Liver (tissue), 9 donors: ENCODE results near the gene JMJD6. TPM values are rescaled to one million over a fixed set of nuclear protein-coding genes. Genes with fewer than 3 reads are reported as not detected.

ENCODE experiments used
- DNase-seq: peaks from one replicate; pipeline ENCODE4 v3.0.0-alpha.2; 2017; ENCODE audit warnings: low spot score
- H3K27ac ChIP-seq, 2 donors: one replicate each; pipeline ENCODE4 v1.7.0; 2013; ENCODE audit warnings: inconsistent platforms in 2 of 2, low read length in 2 of 2, control low read depth in 1 of 2, low read depth in 1 of 2, mild to moderate bottlenecking in 1 of 2
- H3K27me3 ChIP-seq, 4 donors: one replicate each; pipeline versions ENCODE4 v1.6.1 to v1.7.0; 2013; ENCODE audit warnings: low read length in 3 of 4, inconsistent platforms in 1 of 4, mild to moderate bottlenecking in 1 of 4, moderate library complexity in 1 of 4; ENCODE audit not compliant: control insufficient read depth in 4 of 4, insufficient read depth in 4 of 4
- H3K36me3 ChIP-seq, 4 donors: one replicate each; pipeline versions ENCODE4 v1.6.1 to v1.7.0; 2013; ENCODE audit warnings: low read length in 3 of 4, mild to moderate bottlenecking in 3 of 4, low read depth in 1 of 4, moderate library complexity in 1 of 4; ENCODE audit not compliant: control insufficient read depth in 4 of 4, insufficient read depth in 3 of 4
- H3K4me1 ChIP-seq, 4 donors: one replicate each; pipeline versions ENCODE4 v1.6.1 to v1.7.0; 2013; ENCODE audit warnings: low read length in 3 of 4, mild to moderate bottlenecking in 3 of 4, moderate library complexity in 1 of 4; ENCODE audit not compliant: control insufficient read depth in 4 of 4, insufficient read depth in 4 of 4
- H3K4me3 ChIP-seq, 3 donors: one replicate each; pipeline versions ENCODE4 v1.6.1 to v1.7.0; 2013; ENCODE audit warnings: low read length in 3 of 3, control low read depth in 1 of 3, low read depth in 1 of 3, mild to moderate bottlenecking in 1 of 3
- H3K9ac ChIP-seq, 2 donors: one replicate each; pipeline ENCODE4 v1.7.0; 2013; ENCODE audit warnings: low read length in 2 of 2, mild to moderate bottlenecking in 2 of 2, moderate library complexity in 2 of 2, control low read depth in 1 of 2, low read depth in 1 of 2
- H3K9me3 ChIP-seq, 4 donors: one replicate each; pipeline versions ENCODE4 v1.6.1 to v1.7.0; 2013; ENCODE audit warnings: low read length in 3 of 4; ENCODE audit not compliant: control insufficient read depth in 4 of 4
- ATF3 ChIP-seq: IDR thresholded peaks from 2 replicates; pipeline ENCODE4 v1.6.1; 2016; ENCODE audit warnings: antibody characterized with exemption
- CTCF ChIP-seq: fragments of 150-350 bp; IDR thresholded peaks from 2 replicates; pipeline ENCODE4 v1.5.1; 2017; ENCODE audit warnings: improper control_type of control experiment, low read depth, low read length; ENCODE audit not compliant: missing input control
- EGR1 ChIP-seq, 2 donors: IDR thresholded peaks; 2 replicates each; pipeline ENCODE4 v1.6.1; 2016 to 2018; ENCODE audit warnings: antibody characterized with exemption in 2 of 2, low read depth in 2 of 2
- FOXA1 ChIP-seq: IDR thresholded peaks from 2 replicates; pipeline ENCODE4 v1.6.1; 2016; ENCODE audit warnings: antibody characterized with exemption
- GABPA ChIP-seq, 2 donors: IDR thresholded peaks in 1 of 2; conservative IDR thresholded peaks in 1 of 2; 2 replicates each; pipeline ENCODE4 v1.6.1; 2016; ENCODE audit warnings: antibody characterized with exemption in 2 of 2, mild to moderate bottlenecking in 1 of 2, moderate library complexity in 1 of 2
- HNF4G ChIP-seq: IDR thresholded peaks from 2 replicates; pipeline ENCODE4 v1.6.1; 2016; ENCODE audit warnings: antibody characterized with exemption
- JUND ChIP-seq, 2 donors: IDR thresholded peaks; 2 replicates each; pipeline ENCODE4 v1.6.1; 2016; ENCODE audit warnings: antibody characterized with exemption in 2 of 2
- MAX ChIP-seq: IDR thresholded peaks from 2 replicates; pipeline ENCODE4 v1.6.1; 2016; ENCODE audit warnings: antibody characterized with exemption
- NR2F2 ChIP-seq: IDR thresholded peaks from 2 replicates; pipeline ENCODE4 v1.6.1; 2016; ENCODE audit warnings: antibody characterized with exemption
- RAD21 ChIP-seq, 2 donors: IDR thresholded peaks; 2 replicates each; pipeline ENCODE4 v1.6.1; 2016; ENCODE audit warnings: antibody characterized with exemption in 2 of 2, mild to moderate bottlenecking in 2 of 2
- REST ChIP-seq: IDR thresholded peaks from 2 replicates; pipeline ENCODE4 v1.6.1; 2016; ENCODE audit warnings: antibody characterized with exemption, mild to moderate bottlenecking
- RXRA ChIP-seq, 2 donors: IDR thresholded peaks; 2 replicates each; pipeline ENCODE4 v1.6.1; 2017 to 2018; ENCODE audit warnings: antibody characterized with exemption in 2 of 2, mild to moderate bottlenecking in 1 of 2
- SP1 ChIP-seq: IDR thresholded peaks from 2 replicates; pipeline ENCODE4 v1.6.1; 2018; ENCODE audit warnings: antibody characterized with exemption, mild to moderate bottlenecking
- TAF1 ChIP-seq: conservative IDR thresholded peaks from 2 replicates; pipeline ENCODE4 v1.6.1; 2016; ENCODE audit warnings: antibody characterized with exemption, mild to moderate bottlenecking
- YY1 ChIP-seq: IDR thresholded peaks from 2 replicates; pipeline ENCODE4 v1.6.1; 2016; ENCODE audit warnings: antibody characterized with exemption, mild to moderate bottlenecking
- polyA plus RNA-seq, 2 donors: library from polyadenylated mRNA; stranded (reverse) in 1 of 2; unstranded in 1 of 2; fragments of 200-250 nt in 1 of 2; fragments of >200 nt in 1 of 2; fragmentation: Nextera tagmentation in 1 of 2; extraction: Ambion mirVana in 1 of 2; gene quantifications; one replicate each; pipeline versions ENCODE4 v1.2.1 to v1.2.3, GENCODE V29; 2013 to 2015
- total RNA-seq, 2 donors: library from RNA; depleted of rRNA; stranded (reverse); fragments of >200 nt; gene quantifications; one replicate each; pipeline ENCODE4 v1.2.3, GENCODE V29; 2014
- donor health status: healthy.
- donor health status: healthy.
- donor health status: healthy.
- donor health status: healthy.
- donor health status: healthy.

The JMJD6 gene
- total and polyA plus RNA-seq, 4 donors = 9.9 to 16.1 (median 11.2) TPM

GRCh38 chr17:76744747-76745146 lies 18.3 kb upstream of the JMJD6 start (continued):
- TF ChIP-seq FOXA1 = no peak
- TF ChIP-seq JUND (IDR thresholded peaks at IDR 0.05) = no peak
- TF ChIP-seq SP1 = no peak
- no peak for TF ChIP-seq RXRA (IDR thresholded peaks at IDR 0.05)
- TF ChIP-seq TAF1 = no peak
- no peak for TF ChIP-seq NR2F2
- TF ChIP-seq YY1 = no peak

GRCh38 chr17:76742958-76743357 lies 16.6 kb upstream of the JMJD6 start:
- H3K36me3 ChIP-seq = peaks cover 2 to 25% (median 21%) of the 10 kb centered on the region in 4 donors
- no peak overlapping the region for H3K27ac ChIP-seq
- no peaks in the 10 kb centered on the region for H3K9me3 ChIP-seq
- no peak for DNase-seq
- H3K4me3 ChIP-seq = no peak overlapping the region
- TF ChIP-seq FOXA1 (no peak), JUND (IDR thresholded peaks at IDR 0.05) (no peak), RXRA (IDR thresholded peaks at IDR 0.05) (no peak), RAD21 (IDR thresholded peaks at IDR 0.05) (no peak), HNF4G (no peak), ATF3 (no peak), YY1 (no peak), REST (no peak), GABPA (IDR thresholded peaks at IDR 0.05 in 1 of 2, conservative IDR thresholded peaks at IDR 0.05 in 1 of 2) (no peak), CTCF (no peak), EGR1 (IDR thresholded peaks at IDR 0.05; ENCODE audit: low read depth in 2 of 2) (no peak), NR2F2 (no peak), SP1 (no peak), MAX (no peak), TAF1 (no peak)
- H3K9ac ChIP-seq = no peak overlapping the region
- peaks cover 0 to 13% (median 12%) of the 10 kb centered on the region in 4 donors for H3K4me1 ChIP-seq
- H3K27me3 ChIP-seq = no peaks in the 10 kb centered on the region
